Activated T-cell treated with anti-CD3 and anti-CD28 coated beads, Interleukin-2, amount 50 U/mL, for 24 hours (primary cell): ENCODE measurements around the gene CRMP1.
"Not testable (repeated sequence)": the region's sequence is repeated elsewhere in the genome, so short reads cannot be mapped to it uniquely, and the experiment has no call there.

Experiments
- DNase-seq: peaks from one replicate; pipeline ENCODE4 v3.0.0-alpha.2; 2020
- H3K27ac Mint-ChIP-seq: 2 replicates; pipeline ENCODE4 v1.8.0; 2020; ENCODE audit warnings: mild to moderate bottlenecking, mixed read lengths
- H3K27me3 Mint-ChIP-seq: 2 replicates; pipeline ENCODE4 v1.8.0; 2020; ENCODE audit warnings: mixed read lengths
- H3K36me3 Mint-ChIP-seq: 2 replicates; pipeline ENCODE4 v1.8.0; 2020; ENCODE audit warnings: low read depth, mixed read lengths
- H3K4me1 Mint-ChIP-seq: 2 replicates; pipeline ENCODE4 v1.8.0; 2020; ENCODE audit warnings: low read depth, mixed read lengths
- H3K4me3 Mint-ChIP-seq: 2 replicates; pipeline ENCODE4 v1.8.0; 2020; ENCODE audit warnings: mild to moderate bottlenecking, moderate library complexity, mixed read lengths
- H3K9me3 Mint-ChIP-seq: 2 replicates; pipeline ENCODE4 v1.8.0; 2020; ENCODE audit warnings: mixed read lengths

Gene CRMP1

GRCh38 chr4:5815641-5816040 is 77.2 kb downstream of the CRMP1 start:
- peaks cover 2% of the 10 kb centered on the region for H3K9me3 Mint-ChIP-seq
- no peaks in the 10 kb centered on the region for H3K4me1 Mint-ChIP-seq
- no peak overlapping the region for H3K4me3 Mint-ChIP-seq
- H3K27ac Mint-ChIP-seq, result no peak overlapping the region
- no peaks in the 10 kb centered on the region for H3K36me3 Mint-ChIP-seq
- DNase-seq, result no peak
- H3K27me3 Mint-ChIP-seq, result no peaks in the 10 kb centered on the region

GRCh38 chr4:5814421-5814820 is 78.5 kb downstream of the CRMP1 start:
- Mint-ChIP-seq H3K4me3 (no peak overlapping the region), H3K36me3 (no peaks in the 10 kb centered on the region), H3K4me1 (no peaks in the 10 kb centered on the region), H3K27me3 (no peaks in the 10 kb centered on the region), H3K27ac (no peak overlapping the region), H3K9me3 (peaks cover 2% of the 10 kb centered on the region)
- no peak for DNase-seq

GRCh38 chr4:5813882-5814255 is 79.0 kb downstream of the CRMP1 start:
- no peak overlapping the region for H3K4me3 Mint-ChIP-seq
- peaks cover 2% of the 10 kb centered on the region for H3K9me3 Mint-ChIP-seq
- DNase-seq, result no peak
- no peaks in the 10 kb centered on the region for H3K36me3 Mint-ChIP-seq
- no peaks in the 10 kb centered on the region for H3K27me3 Mint-ChIP-seq
- no peak overlapping the region for H3K27ac Mint-ChIP-seq
- no peaks in the 10 kb centered on the region for H3K4me1 Mint-ChIP-seq

GRCh38 chr4:5812506-5813229 is 80.2 kb downstream of the CRMP1 start:
- Mint-ChIP-seq H3K4me1 (no peaks in the 10 kb centered on the region), H3K4me3 (no peak overlapping the region), H3K9me3 (peaks cover 2% of the 10 kb centered on the region), H3K27me3 (no peaks in the 10 kb centered on the region), H3K36me3 (no peaks in the 10 kb centered on the region), H3K27ac (no peak overlapping the region)
- no peak for DNase-seq

GRCh38 chr4:5812057-5812456 is 80.8 kb downstream of the CRMP1 start:
- not testable (repeated sequence) for H3K27ac Mint-ChIP-seq, H3K4me1 Mint-ChIP-seq, DNase-seq, H3K9me3 Mint-ChIP-seq, H3K27me3 Mint-ChIP-seq, H3K4me3 Mint-ChIP-seq, H3K36me3 Mint-ChIP-seq

GRCh38 chr4:5810770-5811430 is 82.0 kb downstream of the CRMP1 start:
- no peak overlapping the region for H3K4me3 Mint-ChIP-seq
- no peaks in the 10 kb centered on the region for H3K27me3 Mint-ChIP-seq
- peaks cover 2% of the 10 kb centered on the region for H3K9me3 Mint-ChIP-seq
- H3K27ac Mint-ChIP-seq, result no peak overlapping the region
- H3K4me1 Mint-ChIP-seq, result no peaks in the 10 kb centered on the region
- DNase-seq, result no peak
- H3K36me3 Mint-ChIP-seq, result no peaks in the 10 kb centered on the region

GRCh38 chr4:5810151-5810550 is 82.7 kb downstream of the CRMP1 start:
- Mint-ChIP-seq H3K4me3 (no peak overlapping the region), H3K9me3 (peaks cover 2% of the 10 kb centered on the region), H3K27me3 (no peaks in the 10 kb centered on the region), H3K27ac (no peak overlapping the region), H3K36me3 (no peaks in the 10 kb centered on the region), H3K4me1 (no peaks in the 10 kb centered on the region)
- no peak for DNase-seq

- Mint-ChIP-seq H3K9me3 (peaks cover 2% of the 10 kb centered on the region), H3K27ac (no peak overlapping the region), H3K4me1 (no peaks in the 10 kb centered on the region), H3K27me3 (no peaks in the 10 kb centered on the region), H3K4me3 (no peak overlapping the region), H3K36me3 (no peaks in the 10 kb centered on the region)
- DNase-seq, result no peak
Observed at GRCh38 chr4:5809216-5809776, 83.6 kb downstream of the CRMP1 start.

- Mint-ChIP-seq H3K36me3 (no peaks in the 10 kb centered on the region), H3K9me3 (peaks cover 2% of the 10 kb centered on the region), H3K4me3 (no peak overlapping the region), H3K27me3 (no peaks in the 10 kb centered on the region), H3K27ac (no peak overlapping the region), H3K4me1 (no peaks in the 10 kb centered on the region)
- no peak for DNase-seq
Observed at GRCh38 chr4:5808081-5808741, 84.7 kb downstream of the CRMP1 start.

GRCh38 chr4:5805270-5805669 is 87.6 kb downstream of the CRMP1 start:
- Mint-ChIP-seq H3K9me3 (no peaks in the 10 kb centered on the region), H3K4me3 (no peak overlapping the region), H3K27ac (no peak overlapping the region), H3K36me3 (no peaks in the 10 kb centered on the region), H3K27me3 (no peaks in the 10 kb centered on the region), H3K4me1 (no peaks in the 10 kb centered on the region)
- no peak for DNase-seq

- Mint-ChIP-seq H3K4me1 (no peaks in the 10 kb centered on the region), H3K27me3 (no peaks in the 10 kb centered on the region), H3K36me3 (no peaks in the 10 kb centered on the region), H3K9me3 (no peaks in the 10 kb centered on the region), H3K27ac (no peak overlapping the region), H3K4me3 (no peak overlapping the region)
- no peak for DNase-seq
Observed at GRCh38 chr4:5804656-5805055, 88.2 kb downstream of the CRMP1 start.

- Mint-ChIP-seq H3K9me3 (no peaks in the 10 kb centered on the region), H3K27ac (no peak overlapping the region), H3K4me1 (no peaks in the 10 kb centered on the region), H3K27me3 (no peaks in the 10 kb centered on the region), H3K4me3 (no peak overlapping the region), H3K36me3 (no peaks in the 10 kb centered on the region)
- no peak for DNase-seq
Observed at GRCh38 chr4:5802565-5802964, 90.3 kb downstream of the CRMP1 start.

- DNase-seq, result no peak
Observed at GRCh38 chr4:5801696-5802095, 91.2 kb downstream of the CRMP1 start.

GRCh38 chr4:5800496-5800895 is 92.4 kb downstream of the CRMP1 start:
- Mint-ChIP-seq H3K36me3 (no peaks in the 10 kb centered on the region), H3K4me3 (no peak overlapping the region), H3K4me1 (no peaks in the 10 kb centered on the region), H3K27ac (no peak overlapping the region), H3K9me3 (no peaks in the 10 kb centered on the region), H3K27me3 (no peaks in the 10 kb centered on the region)
- DNase-seq, result no peak

More at GRCh38 chr4:5801696-5802095, 91.2 kb downstream of the CRMP1 start:
- no peaks in the 10 kb centered on the region for H3K36me3 Mint-ChIP-seq
- no peak overlapping the region for H3K27ac Mint-ChIP-seq
- no peak overlapping the region for H3K4me3 Mint-ChIP-seq
- no peaks in the 10 kb centered on the region for H3K27me3 Mint-ChIP-seq
- no peaks in the 10 kb centered on the region for H3K4me1 Mint-ChIP-seq
- no peaks in the 10 kb centered on the region for H3K9me3 Mint-ChIP-seq

- DNase-seq, result no peak
- Mint-ChIP-seq H3K9me3 (no peaks in the 10 kb centered on the region), H3K36me3 (no peaks in the 10 kb centered on the region), H3K4me1 (no peaks in the 10 kb centered on the region), H3K27me3 (no peaks in the 10 kb centered on the region), H3K27ac (no peak overlapping the region), H3K4me3 (no peak overlapping the region)
Observed at GRCh38 chr4:5799406-5799805, 93.5 kb downstream of the CRMP1 start.
